Panc1 (cell line): ENCODE data around the gene KCNC1.

ENCODE experiments used
- CTCF ChIP-seq: fragments of 450-650 bp; IDR thresholded peaks from 2 replicates; pipeline ENCODE4 v1.5.1; 2017; ENCODE audit warnings: mild to moderate bottlenecking
- POLR2AphosphoS5 ChIP-seq: IDR thresholded peaks from 2 replicates; pipeline ENCODE4 v1.6.1; 2012; ENCODE audit warnings: mild to moderate bottlenecking, low read depth, low read length, moderate library complexity
- TCF7L2 ChIP-seq: IDR thresholded peaks from 2 replicates; pipeline ENCODE4 v1.6.1; 2011; ENCODE audit warnings: mild to moderate bottlenecking, low read depth, low read length, inconsistent platforms

GRCh38 chr11:17774232-17775034 is 39.9 kb downstream of the KCNC1 start:
- TF ChIP-seq POLR2AphosphoS5 (no peak), CTCF (no peak), TCF7L2 (no peak)
